ENCODE results near the gene CORO6.

DNA sequence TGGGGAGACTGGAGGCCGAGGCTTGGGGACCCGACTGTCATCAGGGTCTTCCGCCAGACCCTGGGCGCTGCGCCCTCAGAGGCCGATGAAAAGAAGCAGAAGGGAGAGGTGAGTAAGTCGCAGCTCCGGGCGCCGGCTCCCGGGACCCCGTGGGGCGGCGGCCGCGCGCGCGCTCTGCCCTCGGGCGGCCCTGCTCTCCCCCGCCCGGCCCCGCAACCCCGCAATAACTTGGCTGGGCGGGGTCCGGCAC, 55.5 kb downstream of the CORO6 start:
- TF ChIP-seq, protein P1, sequence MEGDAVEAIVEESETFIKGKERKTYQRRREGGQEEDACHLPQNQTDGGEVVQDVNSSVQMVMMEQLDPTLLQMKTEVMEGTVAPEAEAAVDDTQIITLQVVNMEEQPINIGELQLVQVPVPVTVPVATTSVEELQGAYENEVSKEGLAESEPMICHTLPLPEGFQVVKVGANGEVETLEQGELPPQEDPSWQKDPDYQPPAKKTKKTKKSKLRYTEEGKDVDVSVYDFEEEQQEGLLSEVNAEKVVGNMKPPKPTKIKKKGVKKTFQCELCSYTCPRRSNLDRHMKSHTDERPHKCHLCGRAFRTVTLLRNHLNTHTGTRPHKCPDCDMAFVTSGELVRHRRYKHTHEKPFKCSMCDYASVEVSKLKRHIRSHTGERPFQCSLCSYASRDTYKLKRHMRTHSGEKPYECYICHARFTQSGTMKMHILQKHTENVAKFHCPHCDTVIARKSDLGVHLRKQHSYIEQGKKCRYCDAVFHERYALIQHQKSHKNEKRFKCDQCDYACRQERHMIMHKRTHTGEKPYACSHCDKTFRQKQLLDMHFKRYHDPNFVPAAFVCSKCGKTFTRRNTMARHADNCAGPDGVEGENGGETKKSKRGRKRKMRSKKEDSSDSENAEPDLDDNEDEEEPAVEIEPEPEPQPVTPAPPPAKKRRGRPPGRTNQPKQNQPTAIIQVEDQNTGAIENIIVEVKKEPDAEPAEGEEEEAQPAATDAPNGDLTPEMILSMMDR (conservative IDR thresholded peaks at IDR 0.05) = no peak
- TF ChIP-seq ZFX (IDR thresholded peaks at IDR 0.05) = no peak
